HepG2 (cell line): ENCODE measurements around the gene PRSS21. TPM values are rescaled to one million over a fixed set of nuclear protein-coding genes. Genes with fewer than 3 reads are reported as not detected.

Experiments used
- ATAC-seq: fragments of 200-7000 bp; cut with Tn5 transposase; 3 replicates; pipeline ENCODE4 v1.9.1; 2020; ENCODE audit warnings: mild to moderate bottlenecking, moderate library complexity
- BruUV-seq: library from RNA; stranded (reverse); fragments of 400-500 nt; replicated peaks from 2 replicates; lab custom pipeline; 2021; lab: Mats Ljungman, UMichigan
- CTCF ChIA-PET: fragments of 300-600 bp; formaldehyde crosslinking; extraction: SDS; loops from one replicate; lab custom pipeline; 2021; ENCODE audit warnings: low total read pairs, inconsistent platforms, low intra/inter-chr PET ratio; lab: Yijun Ruan, JAX
- POLR2A ChIA-PET: fragments of 350-600 bp; sonication (Branson Sonifier 250); formaldehyde crosslinking; loops from one replicate; lab custom pipeline; 2020; ENCODE audit warnings: antibody characterized with exemption, inconsistent platforms; lab: Yijun Ruan, JAX
- DNase-seq: peaks from one replicate; pipeline ENCODE4 v3.0.0-alpha.2; 2015; ENCODE audit warnings: low spot score
- FAIRE-seq: peaks from 3 replicates; lab custom pipeline; 2011; peaks lifted over from hg19 to GRCh38; lab: Jason Lieb, UNC
- H2AFZ ChIP-seq: one replicate; pipeline ENCODE4 v1.6.1; 2011; ENCODE audit warnings: low read length, inconsistent platforms
- H3K27ac ChIP-seq: fragments of 300-600 bp; 3 replicates; pipeline ENCODE4 v1.8.0; 2011; ENCODE audit warnings: mixed run types, mild to moderate bottlenecking, mixed read lengths, low read length, inconsistent platforms; ENCODE audit not compliant: insufficient read depth; ENCODE audit errors: extremely low read length
- H3K27me3 ChIP-seq, 2 experiments: fragments of 200-600 bp in 1 of 2; 2 replicates in 1 of 2; 3 replicates in 1 of 2; pipeline versions ENCODE4 v1.6.0 to v1.8.0; 2011; ENCODE audit warnings: low read length in 2 of 2, mild to moderate bottlenecking in 2 of 2, moderate library complexity in 2 of 2, inconsistent platforms in 1 of 2; ENCODE audit not compliant: insufficient read depth in 2 of 2, control insufficient read depth in 1 of 2
- H3K36me3 ChIP-seq, 2 experiments: fragments of 200-600 bp in 1 of 2; replicated peaks in 1 of 2; 2 replicates in 1 of 2; 3 replicates in 1 of 2; pipeline versions ENCODE4 v1.5.1 to v1.8.0; 2011; ENCODE audit warnings: low read length in 2 of 2, inconsistent platforms in 1 of 2; ENCODE audit not compliant: insufficient read depth in 2 of 2, control insufficient read depth in 1 of 2
- H3K4me1 ChIP-seq: 2 replicates; pipeline ENCODE4 v1.5.1; 2012; ENCODE audit warnings: low read length, inconsistent platforms; ENCODE audit not compliant: insufficient read depth
- H3K4me2 ChIP-seq: 2 replicates; pipeline ENCODE4 v1.6.0; 2011; ENCODE audit warnings: low read depth, low read length, inconsistent platforms
- H3K4me3 ChIP-seq, 3 experiments: fragments of 200-600 bp in 1 of 3; sonication (generic), shearing (Covaris generic) in 1 of 3; replicated peaks in 1 of 3; 2 replicates each; pipeline ENCODE4 v1.5.1; 2011 to 2016; ENCODE audit warnings: low read length in 3 of 3, inconsistent platforms in 2 of 3, low read depth in 2 of 3, mild to moderate bottlenecking in 2 of 3, control low read depth in 1 of 3, mixed read lengths in 1 of 3; ENCODE audit not compliant: insufficient read depth in 1 of 3
- H3K79me2 ChIP-seq: one replicate; pipeline ENCODE4 v1.6.1; 2011; ENCODE audit warnings: low read length, inconsistent platforms; ENCODE audit not compliant: insufficient read depth
- H3K9ac ChIP-seq: 2 replicates; pipeline ENCODE4 v1.6.0; 2011; ENCODE audit warnings: mild to moderate bottlenecking, low read depth, low read length, inconsistent platforms; ENCODE audit not compliant: insufficient read depth
- H3K9me3 ChIP-seq: 2 replicates; pipeline ENCODE4 v1.5.1; 2012; ENCODE audit warnings: mild to moderate bottlenecking, low read length
- H4K20me1 ChIP-seq: 2 replicates; pipeline ENCODE4 v1.6.0; 2011; ENCODE audit warnings: inconsistent platforms, mild to moderate bottlenecking, low read length, moderate library complexity; ENCODE audit not compliant: insufficient read depth
- AGO2 ChIP-seq: fragments of 200-400 bp; formaldehyde crosslinking; optimal IDR thresholded peaks from 2 replicates; pipeline ENCODE3; 2017; ENCODE audit warnings: mild to moderate bottlenecking, low read depth, low read length, moderate library complexity
- ATF2 ChIP-seq: sonication (generic); formaldehyde crosslinking; IDR thresholded peaks from 2 replicates; pipeline ENCODE4 v1.4.0; 2020; ENCODE audit warnings: missing genetic modification reagents
- BHLHE40 ChIP-seq: IDR thresholded peaks from 2 replicates; pipeline ENCODE4 v1.6.1; 2011; ENCODE audit warnings: low read length, improper control_type of control experiment
- CREBL2 ChIP-seq: sonication (generic); formaldehyde crosslinking; IDR thresholded peaks from 2 replicates; pipeline ENCODE4 v1.8.1; 2023; ENCODE audit warnings: missing genetic modification reagents, mild to moderate bottlenecking, borderline replicate concordance
- FOXA3 ChIP-seq: IDR thresholded peaks from 2 replicates; pipeline ENCODE4 v1.6.1; 2016; ENCODE audit warnings: missing genetic modification reagents, missing compliant biosample characterization
- FOXO1 ChIP-seq: sonication (generic); formaldehyde crosslinking; IDR thresholded peaks from 2 replicates; pipeline ENCODE4 v1.4.0; 2020; ENCODE audit warnings: missing genetic modification reagents
- POGK ChIP-seq: sonication (generic); formaldehyde crosslinking; conservative IDR thresholded peaks from 2 replicates; pipeline ENCODE4 v1.8.0; 2022; ENCODE audit warnings: mild to moderate bottlenecking, moderate library complexity, missing genetic modification reagents
- RERE ChIP-seq: IDR thresholded peaks from 2 replicates; pipeline ENCODE4 v1.6.1; 2016; ENCODE audit warnings: low read depth, missing genetic modification reagents, missing compliant biosample characterization
- UBTF ChIP-seq: sonication (generic); formaldehyde crosslinking; IDR thresholded peaks from 2 replicates; pipeline ENCODE4 v1.4.0; 2020; ENCODE audit warnings: mild to moderate bottlenecking, missing genetic modification reagents
- XRCC5 ChIP-seq: fragments of 200-400 bp; formaldehyde crosslinking; optimal IDR thresholded peaks from 2 replicates; pipeline ENCODE3; 2017; ENCODE audit warnings: mild to moderate bottlenecking, low read length
- ZNF12 ChIP-seq: sonication (generic); formaldehyde crosslinking; IDR thresholded peaks from 2 replicates; pipeline ENCODE4 v1.5.0; 2020; ENCODE audit warnings: missing genetic modification reagents
- ZNF556 ChIP-seq: sonication (generic); formaldehyde crosslinking; IDR thresholded peaks from 2 replicates; pipeline ENCODE4 v1.4.0; 2020; ENCODE audit warnings: mild to moderate bottlenecking, missing genetic modification reagents, borderline replicate concordance
- ZNF879 ChIP-seq: sonication (generic); formaldehyde crosslinking; IDR thresholded peaks from 2 replicates; pipeline ENCODE4 v1.8.1; 2023; ENCODE audit warnings: missing genetic modification reagents
- WGBS: methylation state at CpG from one replicate; pipeline ENCODE4 v1.1.6; 2017; ENCODE audit warnings: low lambda C conversion rate; 5-methylcytosine and 5-hydroxymethylcytosine counted together
- in situ Hi-C: cut with HindIII; loops from 2 replicates; pipeline ENCODE4 v1.10.0; 2017; ENCODE audit warnings: low pct_unique_long_range_greater_than_20kb; ENCODE audit not compliant: extremely low pct_ligation_motif_present
- intact Hi-C: fragments of 100-400 bp; cut with micrococcal nuclease; formaldehyde crosslinking; loops from one replicate; pipeline ENCODE4 v1.10.0; 2022; ENCODE audit not compliant: unreplicated experiment
- polyA plus RNA-seq, 8 experiments: library from polyadenylated mRNA; depleted of rRNA in 3 of 8; stranded (reverse) in 7 of 8; unstranded in 1 of 8; fragments of >200 nt; fragmentation: Illumina TruSeq in 4 of 8; extraction: Trizol in 4 of 8; gene quantifications; 2 replicates each; pipeline versions ENCODE4 v1.2.1 to v1.2.3, GENCODE V29; 2011 to 2016; ENCODE audit warnings: low read depth in 4 of 8, missing spikeins in 1 of 8, mixed read lengths in 1 of 8; ENCODE audit not compliant: insufficient read depth in 1 of 8
- total RNA-seq, 5 experiments: library from RNA; depleted of rRNA; stranded (reverse); fragments of >200 nt; fragmentation: Illumina TruSeq; extraction: Trizol; gene quantifications; 2 replicates each; pipeline ENCODE4 v1.2.3, GENCODE V29; 2016; ENCODE audit warnings: low read depth in 1 of 5

PRSS21 gene
- total and polyA plus RNA-seq, 2 of the 13 experiments (the other 11 are each of a cell fraction or from before 2014, with no cell fraction given), result not detected

GRCh38 chr16:2792940-2793339, 24.1 kb upstream of the PRSS21 start:
- no TSS peak for BruUV-seq
- 62% methylated on average over 10 of the region's 10 CpGs for WGBS
- H3K79me2 ChIP-seq, result no peaks in the 10 kb centered on the region
- H2AFZ ChIP-seq, result no peak overlapping the region
- FAIRE-seq (no peak), ATAC-seq (no peak), DNase-seq (no peak)
- POLR2A ChIA-PET, result no interaction called here
- intact Hi-C loops, result no loop called here
- no peaks in the 10 kb centered on the region for H4K20me1 ChIP-seq
- in situ Hi-C loops, result no loop called here
- peaks cover 5 to 38% of the 10 kb centered on the region in 2 experiments; a peak in 4 of 5 replicates for H3K27me3 ChIP-seq
- no peaks in the 10 kb centered on the region for H3K36me3 ChIP-seq
- no peaks in the 10 kb centered on the region for H3K9me3 ChIP-seq
- no peak overlapping the region for H3K4me2 ChIP-seq
- no peak overlapping the region for H3K9ac ChIP-seq
- H3K27ac ChIP-seq, result no peak overlapping the region
- H3K4me1 ChIP-seq, result peaks cover 12% of the 10 kb centered on the region
- CTCF ChIA-PET, result no interaction called here
- no peak overlapping the region for H3K4me3 ChIP-seq
- TF ChIP-seq BHLHE40 (no peak), POGK (CRISPR knock-in tag) (no peak), ATF2 (CRISPR knock-in tag) (no peak), FOXA3 (CRISPR knock-in tag) (no peak), CREBL2 (CRISPR knock-in tag) (no peak), XRCC5 (no peak), RERE (no peak), ZNF879 (CRISPR knock-in tag) (no peak), FOXO1 (no peak), UBTF (no peak), ZNF12 (CRISPR knock-in tag) (no peak), AGO2 (no peak), ZNF556 (no peak)
